Transverse colon (tissue), 4 donors: ENCODE measurements around the gene RNPS1. TPM values are rescaled to one million over a fixed set of nuclear protein-coding genes. Genes with fewer than 3 reads are reported as not detected.
"Not testable (repeated sequence)": the region's sequence is repeated elsewhere in the genome, so short reads cannot be mapped to it uniquely, and the experiment has no call there.

ENCODE experiments used
- DNase-seq: peaks from one replicate; pipeline ENCODE4 v3.0.0-alpha.2; 2019
- H3K27ac ChIP-seq, 4 donors: fragments of 200-600 bp; sonication (generic); 2 replicates each; pipeline ENCODE4 v1.5.1; 2016 to 2018; ENCODE audit warnings: inconsistent platforms in 4 of 4
- H3K27me3 ChIP-seq: fragments of 200-600 bp; sonication (generic); 2 replicates; pipeline ENCODE4 v1.5.1; 2017; ENCODE audit warnings: inconsistent platforms
- H3K36me3 ChIP-seq, 4 donors: fragments of 200-600 bp; sonication (generic); 2 replicates each; pipeline ENCODE4 v1.5.1; 2017 to 2019; ENCODE audit warnings: inconsistent platforms in 4 of 4
- H3K4me1 ChIP-seq, 4 donors: fragments of 200-600 bp; sonication (generic); 2 replicates each; pipeline ENCODE4 v1.5.1; 2017 to 2020; ENCODE audit warnings: inconsistent platforms in 4 of 4
- H3K4me3 ChIP-seq, 4 donors: fragments of 200-600 bp; sonication (generic); 1 replicate in 1 of 4; 2 replicates in 3 of 4; pipeline versions ENCODE4 v1.5.1 to v1.6.1; 2017 to 2019; ENCODE audit warnings: inconsistent platforms in 4 of 4
- H3K9me3 ChIP-seq, 2 donors: fragments of 200-600 bp; sonication (generic); 2 replicates each; pipeline ENCODE4 v1.5.1; 2017 to 2019; ENCODE audit warnings: inconsistent platforms in 2 of 2
- CTCF ChIP-seq, 5 experiments: fragments of 200-600 bp in 3 of 5; fragments of 450-650 bp in 2 of 5; sonication (generic) in 3 of 5; IDR thresholded peaks; 1 replicate in 2 of 5; 2 replicates in 3 of 5; pipeline ENCODE4 v1.5.1; 2016 to 2017; ENCODE audit warnings: antibody characterized with exemption in 5 of 5, inconsistent platforms in 3 of 5, mild to moderate bottlenecking in 2 of 5, moderate library complexity in 1 of 5
- EP300 ChIP-seq: sonication (generic); formaldehyde crosslinking; IDR thresholded peaks from one replicate; pipeline ENCODE4 v1.6.1; 2017; ENCODE audit warnings: antibody characterized with exemption, low read depth
- POLR2A ChIP-seq: fragments of 450-650 bp; IDR thresholded peaks from one replicate; pipeline ENCODE4 v1.6.1; 2016; ENCODE audit warnings: antibody characterized with exemption, mild to moderate bottlenecking, moderate library complexity
- POLR2AphosphoS5 ChIP-seq, 3 donors: sonication (generic); formaldehyde crosslinking; IDR thresholded peaks; one replicate each; pipeline ENCODE4 v1.6.1; 2016; ENCODE audit warnings: antibody characterized with exemption in 3 of 3
- WGBS, 2 donors: methylation state at CpG; one replicate each; pipeline ENCODE4 v1.1.5; 2018; ENCODE audit warnings: low coverage in 1 of 2; 5-methylcytosine and 5-hydroxymethylcytosine counted together
- in situ Hi-C, 4 donors: fragments of 200-750 bp; cut with MboI; loops; one replicate each; pipeline versions ENCODE4 v1.15.0 to v1.15.1; 2017; ENCODE audit warnings: low sequenced_read_pairs in 3 of 4, low pct_ligation_motif_present in 1 of 4, low pct_unique_long_range_greater_than_20kb in 1 of 4
- intact Hi-C: fragments of 100-400 bp; cut with DNase I; formaldehyde crosslinking; loops from one replicate; pipeline ENCODE4 v1.15.1; 2023; ENCODE audit warnings: low total_unique reads
- total RNA-seq, 4 donors: library from RNA; depleted of rRNA; stranded (reverse); fragments of >200 nt; gene quantifications; one replicate each; pipeline ENCODE4 v1.1.0, GENCODE V29; 2016

RNPS1 gene
- total RNA-seq, 4 donors from 2014 or later = 110 to 153 (median 126) TPM

- no peaks in the 10 kb centered on the region for H3K27me3 ChIP-seq
- TF ChIP-seq CTCF (IDR thresholded peaks at IDR 0.05) (no peak), POLR2A (no peak), EP300 (no peak), POLR2AphosphoS5 (IDR thresholded peaks at IDR 0.05) (no peak)
- intact Hi-C loops (no loop called here), in situ Hi-C loops (no loop called here)
- peaks cover 11 to 17% (median 13%) of the 10 kb centered on the region in 4 donors for H3K4me1 ChIP-seq
- no peak overlapping the region for H3K4me3 ChIP-seq
- H3K27ac ChIP-seq = no peak overlapping the region
- no peaks in the 10 kb centered on the region for H3K36me3 ChIP-seq
- no peaks in the 10 kb centered on the region for H3K9me3 ChIP-seq
- DNase-seq = no peak
- WGBS, 2 donors = 72% methylated on average over 12 of the region's 16 CpGs; no CpG with 5 or more reads in 1 of the 2 donors
These were observed 5.6 kb upstream of the RNPS1 start for GRCh38 chr16:2273484-2273883.

GRCh38 chr16:2271848-2272461 lies 4.0 kb upstream of the RNPS1 start:
- 100% methylated on average over 6 of the region's 14 CpGs; no CpG with 5 or more reads in 1 of the 2 donors for WGBS, 2 donors
- Histone ChIP-seq H3K4me3 (no peak overlapping the region), H3K9me3 (no peaks in the 10 kb centered on the region), H3K4me1 (peaks cover 11 to 18% (median 13%) of the 10 kb centered on the region in 4 donors), H3K27ac (no peak overlapping the region), H3K27me3 (no peaks in the 10 kb centered on the region), H3K36me3 (no peaks in the 10 kb centered on the region)
- in situ Hi-C loops = no loop called here
- intact Hi-C loops = no loop called here
- TF ChIP-seq POLR2AphosphoS5 (IDR thresholded peaks at IDR 0.05) (no peak), POLR2A (no peak), CTCF (IDR thresholded peaks at IDR 0.05) (no peak), EP300 (no peak)
- DNase-seq = no peak

GRCh38 chr16:2270588-2271470 lies 2.9 kb upstream of the RNPS1 start:
- Histone ChIP-seq H3K4me1 (peaks cover 17 to 24% (median 22%) of the 10 kb centered on the region in 4 donors), H3K4me3 (no peak overlapping the region), H3K9me3 (no peaks in the 10 kb centered on the region), H3K27me3 (no peaks in the 10 kb centered on the region), H3K27ac (no peak overlapping the region), H3K36me3 (no peaks in the 10 kb centered on the region)
- in situ Hi-C loops = no loop called here
- intact Hi-C loops = no loop called here
- no peak for DNase-seq
- WGBS, 2 donors = 87% methylated on average over 15 of the region's 15 CpGs; no CpG with 5 or more reads in 1 of the 2 donors
- TF ChIP-seq POLR2AphosphoS5 (IDR thresholded peaks at IDR 0.05) = no peak
- TF ChIP-seq CTCF (IDR thresholded peaks at IDR 0.05) = no peak
- TF ChIP-seq POLR2A = no peak
- no peak for TF ChIP-seq EP300

- in situ Hi-C loops = no loop called here
These were observed 2.1 kb upstream of the RNPS1 start for GRCh38 chr16:2270070-2270462.

GRCh38 chr16:2267505-2267912 lies 417 bp downstream of the RNPS1 start:
- Histone ChIP-seq H3K36me3 (peaks cover 0 to 14% (median 6%) of the 10 kb centered on the region in 4 donors), H3K27ac (peak overlapping the region; percentile 90 to 99 (median 96)), H3K4me3 (peak overlapping the region; percentile 33 to 97 (median 66)), H3K4me1 (peaks cover 17 to 35% (median 28%) of the 10 kb centered on the region in 4 donors)
- H3K9me3 ChIP-seq, DNase-seq, in situ Hi-C loops, H3K27me3 ChIP-seq: not testable (repeated sequence)
- intact Hi-C loops = loop anchor here (5.0 kb wide), 1 partner anchor 715 kb away; the partner anchor contains the start of gene PKMYT1
- 0% methylated on average over 33 of the region's 54 CpGs; no CpG with 5 or more reads in 1 of the 2 donors for WGBS, 2 donors

More at GRCh38 chr16:2270070-2270462, 2.1 kb upstream of the RNPS1 start:
- Histone ChIP-seq H3K27ac (no peak overlapping the region), H3K27me3 (no peaks in the 10 kb centered on the region), H3K4me3 (no peak overlapping the region), H3K9me3 (no peaks in the 10 kb centered on the region), H3K4me1 (peaks cover 17 to 32% (median 25%) of the 10 kb centered on the region in 4 donors), H3K36me3 (no peaks in the 10 kb centered on the region)
- TF ChIP-seq EP300 (no peak), CTCF (IDR thresholded peaks at IDR 0.05) (no peak), POLR2AphosphoS5 (IDR thresholded peaks at IDR 0.05) (no peak), POLR2A (no peak)
- no peak for DNase-seq
- intact Hi-C loops = no loop called here
- WGBS, 2 donors = 83 to 100% methylated on average over 1 to 9 of the region's 9 CpGs

GRCh38 chr16:2266887-2267286 lies 1.0 kb downstream of the RNPS1 start:
- peak overlapping the region in 3 of 4 donors; percentile 62 to 97 (median 71) for H3K4me3 ChIP-seq
- in situ Hi-C loops, H3K27me3 ChIP-seq, DNase-seq, H3K9me3 ChIP-seq: not testable (repeated sequence)
- intact Hi-C loops = loop anchor here (5.0 kb wide), 1 partner anchor 715 kb away; the partner anchor contains the start of gene PKMYT1
- WGBS, 2 donors = 0 to 4% methylated on average over 2 to 9 of the region's 12 CpGs
- peaks cover 0 to 20% (median 9%) of the 10 kb centered on the region in 4 donors for H3K36me3 ChIP-seq
- H3K27ac ChIP-seq = peak overlapping the region; percentile 90 to 99 (median 96)
- H3K4me1 ChIP-seq = peaks cover 17 to 35% (median 28%) of the 10 kb centered on the region in 4 donors
